Daoy (cell line): Measurements from ENCODE around the gene PTPRG. TPM values are rescaled to one million over a fixed set of nuclear protein-coding genes. Genes with fewer than 3 reads are reported as not detected.

ENCODE experiments used
- DNase-seq: peaks from one replicate; pipeline ENCODE4 v3.0.0-alpha.2; 2015; ENCODE audit warnings: low read depth
- total RNA-seq: library from RNA; depleted of rRNA; stranded (reverse); fragments of >200 nt; shearing (Covaris generic); gene quantifications from 2 replicates; pipeline ENCODE4 v1.2.3, GENCODE V29; 2014

The PTPRG gene
- total RNA-seq, 1 experiment from 2014 or later = 9.1 TPM

DNA sequence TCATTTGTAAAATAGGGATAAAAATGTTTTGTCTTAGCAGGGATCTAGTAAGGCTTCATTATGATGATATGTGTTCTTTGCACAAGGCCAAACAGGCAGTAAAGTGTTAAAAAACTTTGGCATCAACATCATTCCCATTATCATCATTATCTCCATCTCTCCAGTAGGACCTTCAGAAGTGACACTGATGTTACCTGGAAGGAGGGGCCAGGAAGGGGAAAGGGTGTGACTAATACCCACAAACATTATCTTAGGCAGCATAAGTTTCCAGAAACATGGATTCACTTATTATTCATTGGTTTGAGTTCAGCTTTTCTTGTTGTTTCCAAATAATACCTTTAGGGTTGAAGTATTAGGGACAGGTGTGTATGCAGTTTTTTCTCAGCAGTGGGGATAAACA, 399.6 kb downstream of the PTPRG start:
- no peak for DNase-seq

DNA sequence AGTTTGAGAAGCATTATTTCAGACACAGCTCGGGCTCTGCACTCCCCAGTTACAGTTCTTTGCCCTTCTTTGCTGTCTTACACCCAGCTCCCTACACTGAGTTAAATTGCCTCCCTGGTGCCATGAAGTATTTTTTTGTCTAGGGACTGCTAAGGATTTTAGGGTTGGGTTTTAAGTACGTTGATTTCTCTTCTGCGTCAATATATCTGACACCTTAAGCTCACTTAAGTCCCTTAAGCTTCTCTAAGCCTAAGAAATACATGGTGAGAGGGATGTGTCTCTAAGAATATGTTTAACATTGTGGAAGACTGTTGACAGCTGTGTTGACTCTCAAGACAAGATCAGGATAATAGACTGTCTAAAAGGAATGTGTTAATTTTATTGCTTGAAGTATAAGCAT, 400.5 kb downstream of the PTPRG start:
- no peak for DNase-seq

DNA sequence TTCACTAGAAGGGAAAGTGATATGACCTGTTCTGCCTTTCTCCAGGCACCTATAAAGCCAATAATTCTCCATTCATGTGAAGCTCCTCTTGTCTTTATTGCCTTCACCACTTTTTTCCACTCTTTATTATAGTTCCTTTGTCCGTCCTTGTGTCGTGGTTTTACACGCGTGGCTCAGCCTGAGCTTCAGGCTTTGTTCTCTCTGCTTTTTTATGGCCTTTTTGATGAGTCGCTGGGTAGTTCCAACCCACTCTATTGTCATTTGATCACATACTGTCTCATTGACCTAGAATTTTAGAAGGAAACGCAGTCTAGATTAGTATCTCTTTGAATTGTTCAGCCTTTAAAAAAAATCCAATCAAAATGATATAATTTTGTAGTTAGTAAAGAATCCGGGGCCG, 403.2 kb downstream of the PTPRG start:
- peak; percentile 19 for DNase-seq

DNA sequence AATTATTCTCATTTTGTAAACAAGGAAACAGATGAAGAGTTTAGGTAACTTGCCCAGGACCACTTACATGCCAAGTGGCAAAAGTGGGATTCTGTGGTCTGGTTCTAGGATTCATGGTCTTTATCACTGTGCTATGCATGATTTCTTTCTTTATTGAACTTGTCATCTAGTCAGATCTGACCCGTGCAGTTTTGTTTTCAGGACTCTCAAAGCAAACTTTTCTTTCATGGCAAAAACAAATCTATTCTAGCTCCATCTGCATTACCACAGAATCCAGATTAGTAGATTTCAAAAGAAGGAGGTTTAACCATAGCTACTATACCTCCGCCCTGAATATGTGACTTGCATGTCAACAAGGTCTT, 404.4 kb downstream of the PTPRG start:
- no peak for DNase-seq

DNA sequence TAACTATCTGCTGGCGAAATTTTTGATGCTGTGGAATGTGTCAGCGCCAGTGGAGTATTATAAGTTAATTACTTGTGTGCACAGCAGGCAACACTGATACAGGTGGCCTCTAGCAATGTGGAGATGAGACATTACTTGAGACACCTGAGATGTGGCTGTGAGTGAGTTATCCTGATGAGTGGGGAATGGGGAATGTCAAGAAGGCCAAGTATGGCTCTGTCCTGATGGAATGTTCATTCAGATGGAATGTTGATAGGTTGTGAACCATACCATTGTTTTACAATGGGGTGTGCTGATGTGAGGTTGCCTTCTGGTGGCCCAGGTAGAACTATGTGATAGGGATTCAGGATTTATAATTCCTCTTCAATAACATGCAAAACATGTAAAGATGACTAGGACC, 404.8 kb downstream of the PTPRG start:
- DNase-seq = peak; percentile 19

DNA sequence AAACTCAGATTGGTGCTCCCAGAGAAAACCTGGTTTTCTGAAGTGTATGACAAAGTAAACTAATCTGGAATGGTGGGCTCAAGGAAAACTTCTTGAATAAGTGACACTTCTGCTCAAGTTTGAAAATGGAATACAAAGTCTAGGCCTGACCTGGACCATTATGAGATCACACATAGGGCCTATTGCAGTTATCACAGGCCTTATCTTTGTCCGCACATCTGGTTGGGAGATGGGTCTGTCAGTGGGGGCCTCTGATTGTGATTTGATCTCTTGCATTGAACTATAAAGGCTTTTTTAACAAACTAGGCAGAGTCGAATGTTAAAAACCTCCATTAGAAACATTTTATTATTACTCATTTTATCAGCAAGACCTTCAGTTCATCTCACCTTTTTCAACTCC, 405.6 kb downstream of the PTPRG start:
- no peak for DNase-seq

DNA sequence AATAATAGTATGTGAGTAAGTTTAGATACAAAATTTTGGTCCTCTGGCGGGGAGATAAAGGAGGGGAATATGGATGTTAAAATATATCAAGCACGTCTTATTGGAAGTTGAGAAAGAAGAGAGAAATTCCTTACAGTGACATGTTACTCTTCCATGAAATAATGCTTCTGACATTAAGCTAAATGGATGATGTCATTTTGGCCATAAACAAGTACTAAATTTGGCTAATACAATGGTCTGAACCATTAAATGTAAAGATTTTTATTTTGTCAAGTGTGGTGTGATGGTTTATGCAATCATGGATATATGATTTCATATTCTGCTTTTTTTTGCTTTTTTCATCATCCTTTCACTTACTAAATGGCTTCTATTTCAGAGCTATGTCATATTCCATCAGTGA, 406.6 kb downstream of the PTPRG start:
- no peak for DNase-seq

DNA sequence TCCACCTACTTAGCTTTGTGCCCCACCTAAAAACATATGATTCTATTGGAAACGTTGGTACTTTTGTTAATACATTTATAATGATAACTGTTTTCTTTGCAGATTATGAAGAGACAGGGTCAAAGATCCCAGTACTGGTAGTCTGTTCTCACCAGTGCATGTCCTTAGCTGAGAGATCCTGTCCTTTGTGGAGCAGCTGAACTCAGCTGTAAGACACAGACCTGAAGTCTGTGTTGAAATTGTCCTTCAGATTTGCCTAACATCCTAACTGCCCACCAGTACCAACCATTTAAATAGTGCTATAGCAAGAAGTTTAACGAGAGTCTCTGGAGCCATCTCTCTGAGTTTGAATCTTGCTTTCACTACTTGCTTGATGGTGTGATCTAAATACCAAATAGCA, 413.3 kb downstream of the PTPRG start:
- DNase-seq = no peak

DNA sequence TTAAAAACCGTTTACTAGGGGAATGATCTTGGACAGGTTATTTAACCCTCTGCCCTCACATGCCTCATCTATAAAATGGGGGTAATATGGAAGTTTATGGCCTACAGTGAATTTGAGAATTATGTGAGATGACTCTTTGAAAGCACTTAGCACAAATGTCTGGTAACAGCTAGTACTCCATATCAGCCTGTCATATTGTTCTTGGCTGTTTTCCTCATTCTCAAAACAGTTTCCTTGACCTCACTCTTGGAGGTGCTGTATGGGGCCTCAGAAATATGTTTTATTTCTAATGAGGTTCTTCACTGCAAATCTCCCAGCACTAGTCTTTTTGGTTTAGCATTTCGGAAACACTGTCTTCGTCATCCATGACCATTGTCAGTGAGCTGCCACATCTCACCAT, 413.8 kb downstream of the PTPRG start:
- no peak for DNase-seq

DNA sequence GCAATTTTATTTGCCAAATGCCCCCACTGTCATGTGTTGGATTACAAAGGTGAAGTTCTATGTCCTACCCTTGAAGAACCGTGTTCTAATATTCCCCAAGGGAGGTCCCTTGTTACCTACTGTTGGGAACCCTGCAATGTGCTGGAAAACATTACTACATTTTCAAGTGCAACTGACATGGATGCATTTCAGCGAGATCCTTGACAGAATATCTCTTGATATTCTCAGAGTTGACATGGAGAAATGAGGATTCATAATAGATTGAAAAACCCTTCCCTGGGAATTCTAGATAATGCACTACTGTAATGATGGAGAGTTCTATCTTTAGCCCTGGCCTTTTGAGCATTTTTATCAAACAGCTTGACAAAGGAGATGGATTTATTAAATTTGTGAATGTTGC, 414.6 kb downstream of the PTPRG start:
- no peak for DNase-seq

DNA sequence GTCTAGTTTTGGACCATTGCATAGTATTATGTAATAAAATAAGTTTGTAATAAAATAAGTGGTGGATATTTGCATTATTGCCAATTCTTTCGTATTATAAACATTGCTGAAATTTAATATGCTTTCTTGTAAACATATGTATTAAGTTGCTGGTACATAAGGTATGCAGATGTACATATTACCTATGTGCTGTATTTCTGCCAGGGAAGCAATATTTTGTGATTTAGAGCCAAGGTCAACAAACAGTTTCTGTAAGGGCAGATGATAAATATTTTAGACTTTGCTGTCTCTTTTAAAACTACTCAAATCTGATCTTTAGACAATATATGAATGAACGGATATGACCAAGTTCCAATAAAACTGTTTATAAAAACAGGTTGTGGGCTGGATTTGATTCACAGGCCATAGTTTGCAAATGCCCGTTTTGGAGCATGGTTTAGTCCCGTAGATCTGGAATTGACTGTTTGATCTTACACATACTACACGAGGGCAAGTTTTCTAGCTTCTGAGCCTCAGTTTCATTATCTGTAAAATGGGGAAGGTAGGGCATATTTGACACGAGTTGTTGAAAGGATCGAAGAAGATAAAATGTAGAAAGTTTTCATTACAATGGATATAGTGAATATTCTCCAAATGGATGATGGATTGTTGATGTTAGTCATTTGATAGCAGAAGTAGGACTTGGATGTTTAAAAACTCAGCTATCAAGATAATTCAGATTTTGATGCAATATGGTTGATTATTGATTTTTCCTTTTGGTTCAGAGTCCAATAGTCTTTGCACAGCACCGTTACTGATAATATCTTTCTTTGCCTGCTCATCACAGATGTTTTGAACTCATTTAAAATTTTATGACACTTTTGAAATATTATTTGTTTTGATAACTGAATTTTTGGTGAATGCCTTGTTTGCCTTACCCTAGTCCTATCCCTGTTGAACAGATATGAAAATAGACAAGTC, 417.4 kb downstream of the PTPRG start:
- DNase-seq = no peak

DNA sequence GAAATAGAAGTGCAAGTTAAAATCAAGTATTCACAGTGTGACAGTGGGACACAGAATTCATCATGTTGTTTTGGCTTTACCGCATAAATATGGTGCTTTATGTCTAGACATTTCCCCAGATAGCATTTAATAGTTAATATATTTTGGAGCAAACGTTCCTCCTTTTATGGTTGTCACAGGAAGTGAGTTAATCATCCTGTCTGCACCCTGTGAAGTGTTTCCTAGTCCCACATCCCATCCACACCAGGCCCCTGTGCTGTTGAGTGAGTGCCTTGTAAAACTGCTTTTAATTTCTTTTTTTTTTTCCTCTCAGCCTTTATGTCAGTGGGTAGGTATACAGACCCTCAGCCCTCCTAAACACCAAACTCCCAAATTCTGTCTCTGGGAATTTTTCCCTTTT, 418.3 kb downstream of the PTPRG start:
- DNase-seq = peak; percentile 21

DNA sequence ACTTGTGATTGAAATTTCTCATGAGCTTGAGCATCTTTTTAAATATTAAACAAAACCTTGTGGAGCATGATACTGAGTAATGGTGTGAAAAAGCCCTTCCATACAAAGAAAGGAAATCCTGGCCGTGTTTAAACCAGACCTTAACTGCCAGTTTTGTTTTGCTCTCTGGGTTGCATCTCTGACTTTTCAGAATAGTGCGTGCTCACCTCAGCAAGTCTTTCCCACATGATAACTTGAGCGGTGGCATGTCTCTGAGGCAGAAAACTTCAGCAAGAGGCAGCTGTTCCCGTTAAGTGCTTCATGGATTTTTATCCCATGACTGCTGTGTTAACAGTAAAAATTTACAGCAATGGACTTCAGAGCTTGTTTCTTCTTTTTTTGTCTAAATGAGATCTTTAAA, 418.7 kb downstream of the PTPRG start:
- DNase-seq = no peak

DNA sequence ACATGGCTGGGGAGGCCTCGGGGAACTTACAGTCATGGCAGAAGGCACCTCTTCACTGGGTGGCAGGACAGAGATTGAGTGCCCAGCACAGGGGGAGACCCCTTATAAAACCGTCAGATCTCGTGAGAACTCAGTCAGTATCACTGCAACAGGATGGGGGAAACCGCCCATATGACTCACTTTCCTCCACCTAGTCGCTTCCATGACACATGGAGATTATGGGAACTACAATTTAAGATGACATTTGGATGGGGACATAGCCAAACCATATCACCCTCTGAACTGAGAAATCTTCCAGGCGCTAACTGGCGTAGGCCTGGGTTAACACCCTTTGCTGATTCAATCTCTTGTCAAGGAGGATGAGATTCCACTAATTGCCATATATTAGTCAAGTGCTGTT, 419.7 kb downstream of the PTPRG start:
- DNase-seq = peak; percentile 22

DNA sequence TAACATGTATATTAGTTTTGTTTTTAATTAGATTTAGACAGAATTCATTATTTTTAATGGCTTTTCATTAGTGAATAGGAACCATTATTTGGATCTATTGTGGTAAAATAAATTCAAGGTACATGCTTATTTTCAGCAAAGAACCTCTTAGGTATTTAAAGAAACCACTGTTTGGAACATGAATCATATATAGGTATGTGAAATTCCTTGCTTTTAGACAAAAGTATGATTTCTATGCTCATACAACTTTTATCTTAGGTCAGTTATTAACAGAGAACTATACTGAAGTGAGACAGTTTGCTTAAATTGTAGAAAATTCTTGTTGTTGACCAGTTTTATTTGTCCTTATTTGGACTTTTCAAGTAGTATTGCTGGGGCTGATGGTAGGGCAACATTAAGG, 422.1 kb downstream of the PTPRG start:
- DNase-seq = no peak

DNA sequence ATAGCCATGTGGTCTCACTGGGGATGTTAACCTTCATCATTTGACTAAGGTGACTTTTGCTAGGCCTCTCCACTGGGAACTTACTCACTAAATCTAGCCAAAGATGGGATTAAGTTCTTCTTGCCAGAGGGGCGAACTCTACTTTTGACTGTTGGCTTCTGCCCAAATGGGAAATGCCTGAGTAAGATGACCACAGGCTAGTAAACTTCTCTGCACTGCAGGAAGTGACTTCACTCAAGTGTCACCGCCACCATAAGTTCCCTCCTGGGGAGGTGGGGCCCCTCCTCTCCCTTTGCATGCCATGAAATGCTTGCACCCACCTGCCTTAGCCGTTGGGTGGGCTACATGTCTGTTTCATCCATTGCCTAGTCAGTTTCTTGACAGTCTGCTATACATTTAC, 423.6 kb downstream of the PTPRG start:
- DNase-seq = peak; percentile 77

DNA sequence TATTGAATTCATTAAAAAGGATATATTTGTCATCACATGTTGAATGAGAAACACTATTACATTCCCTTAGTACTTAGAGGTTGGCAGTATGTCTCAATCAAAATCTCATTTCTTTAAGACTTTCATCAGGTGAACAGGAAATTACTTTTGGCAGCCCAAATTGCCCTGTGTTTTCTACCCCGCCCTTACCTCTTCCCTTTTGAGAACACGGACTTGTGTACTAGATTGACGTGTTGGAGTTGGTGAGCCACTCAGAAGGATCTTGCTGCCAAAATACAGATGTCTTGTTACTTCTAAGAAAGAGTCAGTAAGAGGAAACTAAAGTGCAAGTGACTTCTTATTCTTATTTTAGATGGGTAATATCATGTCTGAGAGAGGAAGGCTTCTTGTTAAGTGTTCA, 425.1 kb downstream of the PTPRG start:
- DNase-seq = no peak

DNA sequence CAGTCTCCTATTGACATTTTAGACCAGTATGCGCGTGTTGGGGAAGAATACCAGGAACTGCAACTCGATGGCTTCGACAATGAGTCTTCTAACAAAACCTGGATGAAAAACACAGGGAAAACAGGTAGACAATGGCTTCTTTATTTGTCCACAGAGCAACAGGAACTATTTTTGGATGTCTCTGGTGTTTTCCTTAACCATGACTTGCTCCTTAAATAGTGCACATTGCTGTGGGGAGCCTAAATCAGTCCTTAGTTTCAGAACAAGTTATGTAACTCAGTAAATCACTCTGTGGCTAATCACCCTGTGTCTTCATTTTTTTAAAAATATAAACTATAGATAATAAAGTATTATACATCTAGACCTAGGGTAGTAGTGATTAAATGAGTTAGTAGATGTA, 428.3 kb downstream of the PTPRG start:
- DNase-seq = no peak

DNA sequence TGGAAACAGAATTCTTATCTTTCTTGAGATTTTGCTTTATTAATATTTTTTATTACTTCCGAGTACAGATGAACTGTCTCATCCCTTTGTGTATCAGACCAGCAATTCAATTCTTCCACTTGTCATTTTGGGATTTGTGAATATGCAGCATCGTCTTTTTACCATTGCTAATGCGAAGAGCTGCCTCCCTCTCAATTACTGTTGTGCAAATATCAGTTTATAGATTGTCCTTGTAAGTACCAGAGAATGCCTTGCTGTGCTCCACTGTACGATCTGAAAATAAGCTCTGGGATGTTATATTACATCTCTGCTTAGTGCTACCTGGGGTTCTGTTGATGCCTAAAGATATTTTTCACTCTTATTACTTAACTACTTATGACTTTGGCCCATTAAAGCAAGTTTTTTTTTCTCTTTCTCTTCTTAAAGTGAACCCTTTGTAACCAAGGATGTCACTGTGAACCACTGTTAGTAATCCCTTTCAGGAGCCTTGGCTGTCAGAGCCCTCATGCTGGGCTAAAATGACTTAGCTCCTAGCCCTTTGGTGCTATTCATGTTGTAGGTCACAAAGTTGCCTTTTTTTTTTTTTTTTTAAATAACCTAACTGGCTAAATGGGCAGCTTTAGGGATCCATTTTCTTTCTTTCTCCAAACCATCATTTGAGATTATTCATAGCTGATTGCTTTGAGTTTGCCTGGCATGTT, 429.1 kb downstream of the PTPRG start:
- no peak for DNase-seq

DNA sequence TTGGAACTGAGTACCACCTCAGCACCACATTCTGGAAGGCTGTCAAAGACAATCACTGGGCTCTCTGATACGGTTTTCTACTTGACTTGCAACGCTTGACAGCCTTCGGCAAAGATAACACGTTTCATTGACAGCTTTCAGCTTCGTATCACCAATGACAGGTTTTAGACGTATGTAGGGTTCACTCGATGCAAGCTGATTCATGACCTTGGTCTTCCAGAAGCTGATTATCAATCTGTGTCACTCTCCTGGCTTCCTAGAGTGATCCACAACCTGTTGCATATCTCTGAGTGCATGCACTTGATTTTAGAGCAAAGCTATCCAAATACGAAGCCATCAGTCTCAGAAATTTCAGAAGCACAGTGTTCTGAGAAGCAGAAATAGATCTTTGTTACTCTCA, 430.3 kb downstream of the PTPRG start:
- DNase-seq = no peak

DNA sequence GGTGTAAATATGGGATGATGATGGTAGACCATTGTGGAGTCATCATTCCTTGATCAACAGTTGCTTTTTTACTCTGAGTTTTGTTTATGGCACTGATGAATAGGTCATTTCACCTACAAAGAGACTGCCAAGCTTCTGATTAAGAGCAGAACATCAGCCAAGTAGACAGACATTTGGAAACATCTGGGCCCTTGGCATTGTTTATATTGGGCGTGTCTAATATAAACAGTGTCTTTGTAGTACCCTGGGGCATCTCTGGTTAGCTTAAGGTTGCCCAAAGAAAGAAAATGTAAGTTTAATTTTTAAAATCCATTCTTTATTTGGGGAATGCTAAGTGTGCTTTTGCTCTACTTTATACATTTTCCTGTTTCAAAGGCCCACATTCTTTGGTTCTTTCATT, 435.0 kb downstream of the PTPRG start:
- DNase-seq = no peak

DNA sequence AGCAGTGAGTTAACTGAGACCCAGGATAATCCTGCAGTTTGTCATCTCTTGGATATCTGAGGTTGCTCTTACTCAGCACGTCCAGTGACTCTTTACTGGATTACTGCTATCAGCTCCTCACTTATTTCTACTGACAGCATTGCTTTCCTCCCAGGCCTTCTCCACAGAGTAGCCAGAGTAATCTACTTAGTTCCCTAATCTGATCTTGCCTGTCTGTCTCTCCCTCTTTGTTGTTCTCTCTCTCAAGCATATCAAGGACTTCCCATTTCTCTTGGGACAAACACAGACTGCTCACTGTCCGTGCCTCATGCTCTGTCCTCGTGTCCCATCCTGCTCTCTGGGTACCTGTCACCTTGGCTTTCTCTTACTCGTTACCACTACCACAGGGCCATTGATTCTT, 435.7 kb downstream of the PTPRG start:
- DNase-seq = no peak

DNA sequence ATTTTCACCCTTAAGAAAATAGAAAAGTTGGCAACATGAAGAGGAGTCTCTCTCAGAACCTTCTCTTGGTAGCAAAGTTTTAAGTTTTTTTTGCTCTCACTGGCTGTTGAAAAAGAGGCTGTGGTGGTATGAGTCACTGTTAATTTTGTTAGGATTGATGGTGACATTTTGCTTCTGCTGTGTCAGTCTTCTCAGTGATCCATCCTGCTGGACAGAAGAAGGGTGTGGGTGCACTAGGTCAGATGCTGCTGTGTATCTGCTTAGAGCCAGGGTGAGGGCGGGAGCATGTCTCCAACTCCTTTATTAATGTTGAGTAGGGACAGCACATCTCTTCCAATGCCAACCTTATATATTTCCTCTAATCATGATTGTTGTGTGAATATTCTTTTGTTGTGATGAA, 442.5 kb downstream of the PTPRG start:
- DNase-seq = no peak
